ENCODE data around the gene MC5R.

DNA sequence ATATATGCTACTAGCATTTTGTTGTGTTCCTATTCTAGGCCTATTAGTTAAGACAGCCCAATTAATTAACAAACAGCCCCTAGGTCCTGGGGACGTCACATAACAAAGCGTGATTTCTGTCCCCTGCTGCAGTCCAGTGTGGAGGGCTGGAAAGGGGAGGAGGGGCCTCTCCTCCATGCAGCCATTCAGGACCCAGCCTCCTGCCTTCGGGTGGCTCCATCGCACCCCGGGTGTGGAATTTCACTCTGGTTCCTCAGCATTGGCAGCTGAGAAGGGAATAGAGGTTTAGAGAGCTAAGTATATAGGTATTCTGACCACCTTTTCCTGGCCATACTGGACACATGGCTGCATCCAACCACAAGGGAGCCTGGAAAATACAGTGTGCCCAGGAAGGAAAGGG is 49.0 kb downstream of the MC5R start:
- no peak for TF ChIP-seq RCOR1 (IDR thresholded peaks at IDR 0.05; ENCODE audit: low read length)
- no peak for TF ChIP-seq CTCF (IDR thresholded peaks at IDR 0.05)
- TF ChIP-seq FOSL2 (IDR thresholded peaks at IDR 0.05; ENCODE audit: borderline replicate concordance, low read depth) = no peak
- TF ChIP-seq MXI1 (IDR thresholded peaks at IDR 0.05; ENCODE audit: low read depth, low read length) = no peak
- TF ChIP-seq NRF1 (IDR thresholded peaks at IDR 0.05; ENCODE audit: low read depth, low read length) = no peak
- TF ChIP-seq, protein P1, sequence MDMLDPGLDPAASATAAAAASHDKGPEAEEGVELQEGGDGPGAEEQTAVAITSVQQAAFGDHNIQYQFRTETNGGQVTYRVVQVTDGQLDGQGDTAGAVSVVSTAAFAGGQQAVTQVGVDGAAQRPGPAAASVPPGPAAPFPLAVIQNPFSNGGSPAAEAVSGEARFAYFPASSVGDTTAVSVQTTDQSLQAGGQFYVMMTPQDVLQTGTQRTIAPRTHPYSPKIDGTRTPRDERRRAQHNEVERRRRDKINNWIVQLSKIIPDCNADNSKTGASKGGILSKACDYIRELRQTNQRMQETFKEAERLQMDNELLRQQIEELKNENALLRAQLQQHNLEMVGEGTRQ (IDR thresholded peaks at IDR 0.05; ENCODE audit: borderline replicate concordance, low read depth, low read length) = no peak
- no peak for TF ChIP-seq ZBTB33 (IDR thresholded peaks at IDR 0.05; ENCODE audit: borderline replicate concordance, low read depth)
- TF ChIP-seq TAF1 (IDR thresholded peaks at IDR 0.05; ENCODE audit: borderline replicate concordance, low read depth, low read length) = no peak
- TF ChIP-seq ELF1 (IDR thresholded peaks at IDR 0.05) = no peak
- TF ChIP-seq, protein P2, sequence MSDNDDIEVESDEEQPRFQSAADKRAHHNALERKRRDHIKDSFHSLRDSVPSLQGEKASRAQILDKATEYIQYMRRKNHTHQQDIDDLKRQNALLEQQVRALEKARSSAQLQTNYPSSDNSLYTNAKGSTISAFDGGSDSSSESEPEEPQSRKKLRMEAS (IDR thresholded peaks at IDR 0.05; ENCODE audit: low read depth) = no peak
